ENCODE results near the gene SPTLC1. TPM values are rescaled to one million over a fixed set of nuclear protein-coding genes. Genes with fewer than 3 reads are reported as not detected.
A peak's percentile ranks its signal among the peaks of the same experiment; 100 is the strongest.

SPTLC1 gene
- total RNA-seq: 100 to 1,000 TPM in 1 of 3 donors, 10 to 100 TPM in 2; 69.3 to 104 (median 85.5) TPM
- long read RNA-seq, donor 1, transcript SPTLC1-201 (15 exons, 1,894 nt): major isoform, 104 of 116 reads
- long read RNA-seq, donor 1, partial matches to known transcripts: 1 of 116 reads
- long read RNA-seq, donor 1, other reads (novel, unspliced or antisense): 9 of 116 reads
- long read RNA-seq, donor 2, transcript SPTLC1-202 (6 exons, 946 nt): minor isoform, 5 of 42 reads
- long read RNA-seq, donor 2, transcript SPTLC1-201 (15 exons, 1,894 nt): major isoform, 31 of 42 reads
- long read RNA-seq, donor 2, partial matches to known transcripts: 2 of 42 reads
- long read RNA-seq, donor 2, other reads (novel, unspliced or antisense): 4 of 42 reads

- Histone ChIP-seq H3K36me3 (ENCODE audit: low read depth) (no peaks in the 10 kb centered on the region), H3K4me3 (peak within 1 kb of the TSS; percentile 47), H3K4me1 (ENCODE audit: low read depth) (peaks cover 12% of the 10 kb centered on the region), H3K9me3 (no peaks in the 10 kb centered on the region)
- intact Hi-C loops (cut with DNase I, micrococcal nuclease): no loop called here
- DNase-seq (peak; percentile 97 to 98 (median 97)), ATAC-seq (peak; percentile 100)
- no peak for TF ChIP-seq CTCF (IDR thresholded peaks at IDR 0.05)
Observed at GRCh38 chr9:92115071-92115858, at the start of gene SPTLC1. SPTLC1 (minus strand) TSS chr9:92115413; CDS start chr9:92115370, 43 bp downstream.

GRCh38 chr9:92164975-92165374, 49.8 kb upstream of the SPTLC1 start:
- intact Hi-C loops (cut with DNase I, micrococcal nuclease): no loop called here

GRCh38 chr9:92164490-92164889, 49.3 kb upstream of the SPTLC1 start:
- Histone ChIP-seq H3K4me3 (no peak overlapping the region), H3K4me1 (ENCODE audit: low read depth) (no peaks in the 10 kb centered on the region), H3K36me3 (ENCODE audit: low read depth) (no peaks in the 10 kb centered on the region), H3K9me3 (no peaks in the 10 kb centered on the region)
- TF ChIP-seq CTCF (IDR thresholded peaks at IDR 0.05): no peak
- no peak for ATAC-seq
- no peak for DNase-seq
- intact Hi-C loops (cut with DNase I, micrococcal nuclease): no loop called here

More at GRCh38 chr9:92164975-92165374, 49.8 kb upstream of the SPTLC1 start:
- Histone ChIP-seq H3K9me3 (no peaks in the 10 kb centered on the region), H3K36me3 (ENCODE audit: low read depth) (no peaks in the 10 kb centered on the region), H3K4me3 (no peak overlapping the region), H3K4me1 (ENCODE audit: low read depth) (no peaks in the 10 kb centered on the region)
- ATAC-seq (no peak), DNase-seq (no peak)
- TF ChIP-seq CTCF (IDR thresholded peaks at IDR 0.05): no peak

- Histone ChIP-seq H3K9me3 (no peaks in the 10 kb centered on the region), H3K4me1 (ENCODE audit: low read depth) (no peaks in the 10 kb centered on the region), H3K36me3 (ENCODE audit: low read depth) (no peaks in the 10 kb centered on the region), H3K4me3 (no peak overlapping the region)
- ATAC-seq: no peak
- TF ChIP-seq CTCF (IDR thresholded peaks at IDR 0.05): no peak
- no peak for DNase-seq
- intact Hi-C loops (cut with DNase I, micrococcal nuclease): no loop called here
Observed at GRCh38 chr9:92163276-92163675, 48.1 kb upstream of the SPTLC1 start.

GRCh38 chr9:92160786-92161185, 45.6 kb upstream of the SPTLC1 start:
- Histone ChIP-seq H3K9me3 (no peaks in the 10 kb centered on the region), H3K4me1 (ENCODE audit: low read depth) (no peaks in the 10 kb centered on the region), H3K4me3 (no peak overlapping the region), H3K36me3 (ENCODE audit: low read depth) (no peaks in the 10 kb centered on the region)
- no peak for DNase-seq
- ATAC-seq: no peak
- TF ChIP-seq CTCF (IDR thresholded peaks at IDR 0.05): no peak
- intact Hi-C loops (cut with DNase I, micrococcal nuclease): no loop called here
